Smooth muscle cell of the brain vasculature (primary cell): ENCODE results near the gene ARL8A.
"Not testable (repeated sequence)": the region's sequence is repeated elsewhere in the genome, so short reads cannot be mapped to it uniquely, and the experiment has no call there.

ENCODE experiments used
- DNase-seq: peaks from one replicate; pipeline ENCODE4 v3.0.0-alpha.2; 2012; ENCODE audit warnings: low read depth, low spot score

ARL8A gene

GRCh38 chr1:202113690-202114300 lies 30.7 kb downstream of the ARL8A start:
- no peak for DNase-seq

- DNase-seq = no peak
Observed at GRCh38 chr1:202112859-202113689, 31.5 kb downstream of the ARL8A start.

- not testable (repeated sequence) for DNase-seq
Observed at GRCh38 chr1:202111589-202111988, 32.9 kb downstream of the ARL8A start.

- no peak for DNase-seq
Observed at GRCh38 chr1:202110977-202111376, 33.6 kb downstream of the ARL8A start.

- no peak for DNase-seq
Observed at GRCh38 chr1:202107801-202108731, 36.5 kb downstream of the ARL8A start.

GRCh38 chr1:202107321-202107761 lies 37.2 kb downstream of the ARL8A start:
- DNase-seq = no peak

GRCh38 chr1:202106340-202107254 lies 37.9 kb downstream of the ARL8A start:
- no peak for DNase-seq

- no peak for DNase-seq
Observed at GRCh38 chr1:202105571-202106339, 38.8 kb downstream of the ARL8A start.

GRCh38 chr1:202104073-202104472 lies 40.5 kb downstream of the ARL8A start:
- DNase-seq = no peak

GRCh38 chr1:202101184-202101583 lies 43.4 kb downstream of the ARL8A start:
- no peak for DNase-seq

- DNase-seq = no peak
Observed at GRCh38 chr1:202093858-202094257, 50.7 kb downstream of the ARL8A start.

- no peak for DNase-seq
Observed at GRCh38 chr1:202090994-202091393, 53.5 kb downstream of the ARL8A start.

- no peak for DNase-seq
Observed at GRCh38 chr1:202088206-202088605, 56.3 kb downstream of the ARL8A start.

- no peak for DNase-seq
Observed at GRCh38 chr1:202086579-202087350, 57.8 kb downstream of the ARL8A start.

GRCh38 chr1:202085682-202086373 lies 58.7 kb downstream of the ARL8A start:
- DNase-seq = no peak

GRCh38 chr1:202084791-202085681 lies 59.5 kb downstream of the ARL8A start:
- DNase-seq = no peak
